Esophagus squamous epithelium (tissue), 5 donors: Measurements from ENCODE around the gene KCNB1. TPM values are rescaled to one million over a fixed set of nuclear protein-coding genes. Genes with fewer than 3 reads are reported as not detected.

Source experiments
- DNase-seq: peaks from one replicate; lab custom pipeline; 2025; lab: John Stamatoyannopoulos, UW
- H3K27ac ChIP-seq, 4 donors: fragments of 200-600 bp; sonication (generic); one replicate each; pipeline ENCODE4 v1.5.1; 2016 to 2019; ENCODE audit warnings: mild to moderate bottlenecking in 1 of 4
- H3K27me3 ChIP-seq, 4 donors: fragments of 200-600 bp; sonication (generic); 1 replicate in 3 of 4; 2 replicates in 1 of 4; pipeline versions ENCODE4 v1.5.1 to v1.6.0; 2017 to 2021; ENCODE audit warnings: antibody characterized with exemption in 1 of 4
- H3K36me3 ChIP-seq, 3 donors: fragments of 200-600 bp; sonication (generic); one replicate each; pipeline ENCODE4 v1.5.1; 2016 to 2019
- H3K4me1 ChIP-seq, 3 donors: fragments of 200-600 bp; sonication (generic); one replicate each; pipeline ENCODE4 v1.5.1; 2017 to 2019
- H3K4me3 ChIP-seq, 4 donors: fragments of 200-600 bp; sonication (generic); 1 replicate in 3 of 4; 2 replicates in 1 of 4; pipeline ENCODE4 v1.5.1; 2016 to 2019; ENCODE audit warnings: mild to moderate bottlenecking in 2 of 4, moderate library complexity in 1 of 4
- H3K9me3 ChIP-seq, 3 donors: fragments of 200-600 bp; sonication (generic); one replicate each; pipeline ENCODE4 v1.5.1; 2016 to 2019
- POLR2A ChIP-seq, 4 donors: fragments of 450-650 bp; IDR thresholded peaks; one replicate each; pipeline ENCODE4 v1.6.1; 2017; ENCODE audit warnings: antibody characterized with exemption in 4 of 4, mild to moderate bottlenecking in 4 of 4, moderate library complexity in 3 of 4
- WGBS, 2 donors: methylation state at CpG; one replicate each; pipeline ENCODE4 v1.1.5; 2018; 5-methylcytosine and 5-hydroxymethylcytosine counted together
- intact Hi-C: fragments of 100-400 bp; cut with DNase I; formaldehyde crosslinking; loops from one replicate; pipeline ENCODE4 v1.15.0; 2022
- total RNA-seq, 4 donors: library from RNA; depleted of rRNA; stranded (reverse); fragments of >200 nt; gene quantifications; one replicate each; pipeline ENCODE4 v1.1.0, GENCODE V29; 2016
- TF ChIP-seq, protein P1 (sequence below), 6 experiments: fragments of 450-650 bp in 4 of 6; fragments of 200-600 bp in 2 of 6; sonication (generic) in 2 of 6; IDR thresholded peaks; one replicate each; pipeline ENCODE4 v1.5.1; 2016 to 2019; ENCODE audit warnings: antibody characterized with exemption in 6 of 6, mild to moderate bottlenecking in 4 of 6, moderate library complexity in 4 of 6
- donor health status: DM: yes; HTN: yes; CAD: no.

Gene KCNB1
- total RNA-seq, 4 donors from 2014 or later, result 0.11 to 3.6 (median 1.1) TPM

DNA sequence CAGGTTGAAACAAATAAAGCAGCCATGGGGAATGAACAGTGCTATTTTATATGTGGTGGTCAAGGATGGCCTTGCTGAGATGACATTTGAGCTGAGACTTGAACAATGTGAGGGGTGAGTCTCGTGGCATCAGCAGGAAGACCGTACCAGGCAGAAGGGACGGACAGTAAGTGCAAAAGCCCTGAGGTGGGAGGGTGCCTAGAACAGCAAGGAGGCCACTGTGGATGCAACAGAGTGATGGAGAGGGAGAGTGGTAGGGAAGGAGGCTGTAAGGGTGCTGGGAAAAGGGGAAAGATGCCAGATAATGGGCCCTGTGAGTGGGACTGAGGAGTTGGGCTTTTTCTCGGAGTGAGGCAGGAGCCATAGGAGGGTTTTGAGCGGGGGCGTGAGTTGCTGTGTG is 11.5 kb downstream of the KCNB1 start:
- no peaks in the 10 kb centered on the region for H3K4me1 ChIP-seq
- H3K27ac ChIP-seq, result no peak overlapping the region
- peaks cover 0 to 31% (median 0%) of the 10 kb centered on the region in 4 donors for H3K27me3 ChIP-seq
- H3K4me3 ChIP-seq, result no peak overlapping the region
- no peaks in the 10 kb centered on the region for H3K9me3 ChIP-seq
- TF ChIP-seq, protein P1, sequence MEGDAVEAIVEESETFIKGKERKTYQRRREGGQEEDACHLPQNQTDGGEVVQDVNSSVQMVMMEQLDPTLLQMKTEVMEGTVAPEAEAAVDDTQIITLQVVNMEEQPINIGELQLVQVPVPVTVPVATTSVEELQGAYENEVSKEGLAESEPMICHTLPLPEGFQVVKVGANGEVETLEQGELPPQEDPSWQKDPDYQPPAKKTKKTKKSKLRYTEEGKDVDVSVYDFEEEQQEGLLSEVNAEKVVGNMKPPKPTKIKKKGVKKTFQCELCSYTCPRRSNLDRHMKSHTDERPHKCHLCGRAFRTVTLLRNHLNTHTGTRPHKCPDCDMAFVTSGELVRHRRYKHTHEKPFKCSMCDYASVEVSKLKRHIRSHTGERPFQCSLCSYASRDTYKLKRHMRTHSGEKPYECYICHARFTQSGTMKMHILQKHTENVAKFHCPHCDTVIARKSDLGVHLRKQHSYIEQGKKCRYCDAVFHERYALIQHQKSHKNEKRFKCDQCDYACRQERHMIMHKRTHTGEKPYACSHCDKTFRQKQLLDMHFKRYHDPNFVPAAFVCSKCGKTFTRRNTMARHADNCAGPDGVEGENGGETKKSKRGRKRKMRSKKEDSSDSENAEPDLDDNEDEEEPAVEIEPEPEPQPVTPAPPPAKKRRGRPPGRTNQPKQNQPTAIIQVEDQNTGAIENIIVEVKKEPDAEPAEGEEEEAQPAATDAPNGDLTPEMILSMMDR (IDR thresholded peaks at IDR 0.05), result no peak
- TF ChIP-seq POLR2A (IDR thresholded peaks at IDR 0.05), result no peak
- intact Hi-C loops, result no loop called here
- DNase-seq, result no peak
- no peaks in the 10 kb centered on the region for H3K36me3 ChIP-seq
- 69 to 71% methylated on average over 6 of the region's 6 CpGs for WGBS, 2 donors

DNA sequence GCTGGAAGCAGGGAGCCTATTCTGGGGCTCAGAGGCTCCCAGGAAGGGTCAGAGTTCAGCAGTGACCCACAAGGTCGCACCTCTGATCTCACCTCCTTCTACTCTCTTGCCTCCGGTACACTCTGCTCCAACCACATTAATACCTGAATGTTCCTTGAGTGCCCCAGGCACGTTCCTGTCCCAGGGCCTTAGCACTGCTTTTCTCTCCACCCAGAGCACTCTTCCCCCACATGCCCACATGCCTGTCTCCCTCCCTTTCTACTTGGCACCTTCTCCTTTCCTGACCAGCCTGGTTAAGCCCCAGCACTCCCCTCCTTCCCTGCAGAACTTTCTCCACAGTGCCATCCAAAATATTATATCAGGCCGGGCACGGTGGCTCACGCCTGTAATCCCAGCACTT is 13.4 kb downstream of the KCNB1 start:
- Histone ChIP-seq H3K36me3 (no peaks in the 10 kb centered on the region), H3K4me3 (no peak overlapping the region), H3K4me1 (no peaks in the 10 kb centered on the region), H3K27ac (no peak overlapping the region), H3K27me3 (peaks cover 0 to 15% (median 0%) of the 10 kb centered on the region in 4 donors), H3K9me3 (no peaks in the 10 kb centered on the region)
- WGBS, 2 donors, result 73 to 79% methylated on average over 3 to 6 of the region's 6 CpGs
- intact Hi-C loops, result no loop called here
- DNase-seq, result no peak
- no peak for TF ChIP-seq POLR2A (IDR thresholded peaks at IDR 0.05)
- TF ChIP-seq, protein P1 (IDR thresholded peaks at IDR 0.05), result no peak

DNA sequence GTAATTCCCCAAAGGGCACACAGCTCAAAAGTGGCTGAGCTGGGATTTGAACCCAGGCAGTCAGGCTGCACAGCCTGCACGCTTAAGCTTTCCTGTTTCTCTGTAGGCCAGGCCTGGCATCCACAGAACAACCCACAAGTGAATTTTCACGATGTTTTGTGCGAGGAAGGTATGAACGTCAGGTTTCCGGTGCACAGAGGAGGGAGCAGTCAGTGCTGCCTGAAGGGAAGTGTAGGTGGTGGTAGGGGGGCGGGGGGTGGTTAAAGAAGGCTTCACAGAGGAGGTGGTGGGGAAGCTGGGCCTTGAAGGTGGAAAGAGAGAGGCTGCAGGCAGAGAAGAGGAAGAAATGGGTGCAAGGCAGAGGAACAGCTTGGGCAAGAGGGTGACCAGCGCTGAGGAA is 14.1 kb downstream of the KCNB1 start:
- no peak overlapping the region for H3K4me3 ChIP-seq
- peaks cover 0 to 15% (median 0%) of the 10 kb centered on the region in 4 donors for H3K27me3 ChIP-seq
- no peak overlapping the region for H3K27ac ChIP-seq
- no peak for DNase-seq
- 74 to 79% methylated on average over 5 to 6 of the region's 7 CpGs for WGBS, 2 donors
- H3K36me3 ChIP-seq, result no peaks in the 10 kb centered on the region
- intact Hi-C loops, result no loop called here
- no peaks in the 10 kb centered on the region for H3K9me3 ChIP-seq
- TF ChIP-seq, protein P1 (IDR thresholded peaks at IDR 0.05), result no peak
- H3K4me1 ChIP-seq, result no peaks in the 10 kb centered on the region

DNA sequence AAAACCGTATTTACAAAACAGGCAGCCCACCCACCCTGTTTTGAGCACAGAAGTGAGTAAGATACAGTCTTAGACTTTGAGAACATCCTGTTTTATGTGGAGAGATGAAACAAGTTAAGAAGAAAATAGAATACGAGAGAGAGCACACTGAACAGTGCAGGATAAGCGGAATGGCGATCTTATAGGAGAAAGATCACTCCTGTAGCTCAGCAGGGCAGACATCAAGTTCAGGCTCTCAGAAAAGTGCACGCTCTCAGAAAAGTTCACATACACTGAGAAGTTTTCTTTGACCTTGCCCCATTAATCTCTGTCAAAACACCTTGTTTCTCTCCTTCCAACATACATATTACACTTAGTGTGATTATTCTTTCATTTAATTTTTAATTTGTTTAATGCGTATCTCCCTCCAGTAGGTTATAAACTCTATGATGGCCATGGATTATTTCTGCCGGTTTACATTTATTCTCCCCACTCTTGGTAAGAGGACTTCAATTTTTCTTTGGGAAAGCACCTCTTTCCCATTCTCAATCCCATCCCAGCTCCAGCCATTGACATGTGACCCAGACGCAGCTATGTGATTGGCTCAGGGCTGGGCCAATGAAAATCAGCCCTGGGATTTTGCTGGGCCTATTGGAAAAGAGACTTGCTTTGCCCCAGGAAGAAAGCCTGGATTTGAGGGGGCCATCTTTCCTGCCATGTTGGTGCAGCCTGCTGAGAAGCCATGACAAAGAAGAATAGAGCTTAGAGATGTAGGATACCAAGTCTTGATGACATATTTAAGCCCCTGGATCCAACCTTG is 16.2 kb downstream of the KCNB1 start:
- DNase-seq, result no peak
- Histone ChIP-seq H3K27me3 (peaks cover 0 to 25% (median 0%) of the 10 kb centered on the region in 4 donors), H3K4me1 (no peaks in the 10 kb centered on the region), H3K4me3 (no peak overlapping the region), H3K9me3 (no peaks in the 10 kb centered on the region), H3K27ac (no peak overlapping the region), H3K36me3 (no peaks in the 10 kb centered on the region)
- TF ChIP-seq, protein P1 (IDR thresholded peaks at IDR 0.05), result no peak
- TF ChIP-seq POLR2A (IDR thresholded peaks at IDR 0.05), result no peak
- intact Hi-C loops, result no loop called here
- 83% methylated on average over 8 of the region's 8 CpGs for WGBS, 2 donors

DNA sequence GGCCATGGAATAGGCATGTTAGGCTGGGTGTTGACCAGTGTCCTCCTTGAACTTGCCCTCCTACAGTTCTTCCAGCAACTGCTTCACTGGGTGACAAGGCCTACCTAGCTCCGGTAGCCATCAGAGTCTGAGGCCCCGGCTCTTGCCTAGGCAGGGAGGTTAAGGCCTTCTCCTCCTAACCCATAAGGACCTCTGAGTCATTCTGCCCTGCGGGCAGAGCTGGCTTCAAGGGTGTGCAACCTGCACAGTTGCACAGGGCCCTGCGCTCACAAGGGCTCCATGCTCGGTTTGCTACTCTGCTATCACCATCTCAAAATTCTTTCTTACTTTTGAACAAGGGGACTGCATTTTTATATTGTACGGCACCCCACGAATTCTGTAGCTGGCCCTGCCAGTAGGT is 17.9 kb downstream of the KCNB1 start:
- Histone ChIP-seq H3K27me3 (peaks cover 0 to 23% (median 0%) of the 10 kb centered on the region in 4 donors), H3K36me3 (no peaks in the 10 kb centered on the region), H3K4me3 (no peak overlapping the region), H3K9me3 (no peaks in the 10 kb centered on the region), H3K27ac (peak overlapping the region in 1 of 4 donors; percentile 5), H3K4me1 (no peaks in the 10 kb centered on the region)
- DNase-seq, result no peak
- 87 to 100% methylated on average over 5 to 6 of the region's 7 CpGs for WGBS, 2 donors
- TF ChIP-seq, protein P1 (IDR thresholded peaks at IDR 0.05), result no peak
- no peak for TF ChIP-seq POLR2A (IDR thresholded peaks at IDR 0.05)
- intact Hi-C loops, result no loop called here
